Stimulated activated naive CD8-positive, alpha-beta T cell treated with anti-CD3 and anti-CD28 coated beads, Interleukin-15, Interleukin-2, amounts not matched to agents 100 ng/mL and 50 ng/mL, for 24 hours (primary cell): Measurements from ENCODE around the gene IPO7.
"Not testable (repeated sequence)": the region's sequence is repeated elsewhere in the genome, so short reads cannot be mapped to it uniquely, and the experiment has no call there.

Experiments
- H3K27ac Mint-ChIP-seq: one replicate; pipeline ENCODE4 v1.8.0; 2021; ENCODE audit warnings: mild to moderate bottlenecking, mixed read lengths
- H3K27me3 Mint-ChIP-seq: one replicate; pipeline ENCODE4 v1.8.0; 2021; ENCODE audit warnings: mixed read lengths
- H3K36me3 Mint-ChIP-seq: one replicate; pipeline ENCODE4 v1.8.0; 2021; ENCODE audit warnings: low read depth, mixed read lengths
- H3K4me1 Mint-ChIP-seq: one replicate; pipeline ENCODE4 v1.8.0; 2021; ENCODE audit warnings: low read depth, mixed read lengths
- H3K4me3 Mint-ChIP-seq: one replicate; pipeline ENCODE4 v1.8.0; 2021; ENCODE audit warnings: mild to moderate bottlenecking, mixed read lengths
- H3K9me3 Mint-ChIP-seq: one replicate; pipeline ENCODE4 v1.8.0; 2021; ENCODE audit warnings: mixed read lengths

The IPO7 gene

DNA sequence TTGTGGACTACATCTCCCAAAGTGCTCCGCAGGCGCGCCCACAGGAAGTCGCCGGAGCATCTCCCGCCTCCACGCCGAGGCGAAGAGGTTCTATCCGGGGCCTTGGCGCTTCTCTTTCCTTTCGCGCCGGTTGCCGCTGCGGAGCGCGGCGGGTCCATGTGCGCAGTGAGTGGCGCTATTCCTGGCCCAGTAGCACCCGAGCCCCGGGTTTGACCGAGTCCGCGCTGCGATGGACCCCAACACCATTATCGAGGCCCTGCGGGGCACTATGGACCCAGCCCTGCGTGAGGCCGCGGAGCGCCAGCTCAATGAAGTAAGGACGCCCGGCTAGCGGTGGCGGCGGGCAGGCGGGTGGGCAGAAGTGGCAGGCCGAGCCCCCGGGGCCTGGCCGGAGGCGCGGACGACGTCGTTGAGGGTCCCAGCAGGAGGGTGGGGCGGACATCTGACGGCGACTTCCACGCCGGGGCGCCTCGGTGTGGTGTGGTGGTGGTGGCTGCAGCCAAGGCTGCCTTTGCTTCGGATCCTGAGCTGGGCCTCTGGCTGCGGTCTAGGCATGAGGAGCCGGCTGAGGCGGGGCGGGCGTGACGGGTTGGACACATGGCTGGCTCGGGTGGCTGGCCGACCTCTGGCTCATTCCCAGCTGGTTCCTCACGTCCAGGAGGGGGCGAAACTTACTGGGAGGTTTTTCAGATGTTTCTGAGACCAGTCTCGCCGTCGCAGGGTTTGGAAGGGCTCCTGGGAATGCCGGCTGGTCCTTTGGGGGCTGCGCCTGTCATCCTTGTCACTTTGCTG, at the start of gene IPO7:
Gene IPO7, plus strand, starts transcription at position 118 of the 792 bp plus-strand sequence. Its CDS starts 112 bp downstream, at position 230.
- peaks cover 45% of the 10 kb centered on the region for H3K4me1 Mint-ChIP-seq
- peaks cover 36% of the 10 kb centered on the region for H3K36me3 Mint-ChIP-seq
- H3K27ac Mint-ChIP-seq: peak within 1 kb of the TSS; percentile 96
- no peaks in the 10 kb centered on the region for H3K9me3 Mint-ChIP-seq
- peak within 1 kb of the TSS; percentile 93 for H3K4me3 Mint-ChIP-seq
- no peaks in the 10 kb centered on the region for H3K27me3 Mint-ChIP-seq

- no peaks in the 10 kb centered on the region for H3K27me3 Mint-ChIP-seq
Measured at GRCh38 chr11:9341638-9342178, 42.7 kb upstream of the IPO7 start.

DNA sequence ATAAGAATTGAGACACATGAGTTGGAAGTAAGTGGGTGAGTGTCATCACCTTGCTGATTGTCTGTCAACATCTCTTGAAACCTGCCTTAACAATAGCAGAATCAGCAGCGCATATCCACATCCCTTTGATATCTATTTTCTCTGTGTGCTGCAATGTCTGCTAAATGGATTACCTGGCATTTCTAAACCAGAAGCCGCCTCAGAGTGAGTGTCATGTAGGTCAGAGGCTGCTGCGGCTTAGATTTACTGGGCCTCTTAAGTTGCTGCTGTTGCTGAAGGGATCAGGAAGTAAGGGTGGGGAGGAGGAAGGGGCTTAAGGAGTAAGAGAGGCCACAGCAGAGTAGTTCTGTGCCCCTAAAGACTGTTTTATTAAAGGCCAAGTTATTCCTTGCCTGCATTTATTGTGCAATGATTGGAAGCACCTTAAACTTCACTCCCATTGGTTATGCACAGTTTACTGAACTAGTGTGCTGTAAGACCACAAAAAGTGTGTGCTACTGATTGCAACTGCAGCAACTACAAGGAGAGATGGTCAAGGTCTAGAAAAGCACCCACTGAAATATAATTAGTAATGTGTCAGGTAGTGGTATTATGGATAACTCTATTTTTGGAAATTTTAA, 40.3 kb upstream of the IPO7 start:
- Mint-ChIP-seq H3K36me3 (no peaks in the 10 kb centered on the region), H3K4me1 (peaks cover 11% of the 10 kb centered on the region), H3K27ac (no peak overlapping the region), H3K4me3 (no peak overlapping the region), H3K27me3 (no peaks in the 10 kb centered on the region), H3K9me3 (no peaks in the 10 kb centered on the region)

More at GRCh38 chr11:9341638-9342178, 42.7 kb upstream of the IPO7 start:
- no peaks in the 10 kb centered on the region for H3K4me1 Mint-ChIP-seq
- H3K36me3 Mint-ChIP-seq: no peaks in the 10 kb centered on the region
- no peaks in the 10 kb centered on the region for H3K9me3 Mint-ChIP-seq
- H3K27ac Mint-ChIP-seq: no peak overlapping the region
- H3K4me3 Mint-ChIP-seq: no peak overlapping the region

DNA sequence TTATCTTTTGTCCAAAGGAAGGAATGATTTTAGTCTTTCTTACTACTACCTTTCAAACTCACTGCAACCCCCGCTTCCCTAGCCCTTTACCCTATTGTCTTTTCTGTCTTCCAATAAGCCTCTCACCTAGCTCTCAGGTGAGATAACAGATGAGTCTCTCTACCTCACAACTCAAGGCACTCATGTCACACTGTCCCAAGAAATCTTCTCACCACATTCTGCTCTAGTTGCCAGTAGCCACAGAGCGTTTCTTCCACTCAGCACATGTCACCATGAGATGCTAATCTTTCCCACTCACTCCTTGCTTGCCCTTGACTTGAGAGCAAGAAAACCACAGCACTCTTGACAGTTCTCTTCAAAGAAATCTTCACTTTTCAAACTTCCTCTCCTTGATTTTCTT, 37.4 kb upstream of the IPO7 start:
- Mint-ChIP-seq H3K27me3 (no peaks in the 10 kb centered on the region), H3K36me3 (no peaks in the 10 kb centered on the region), H3K9me3 (no peaks in the 10 kb centered on the region), H3K27ac (no peak overlapping the region), H3K4me3 (no peak overlapping the region), H3K4me1 (peaks cover 11% of the 10 kb centered on the region)

DNA sequence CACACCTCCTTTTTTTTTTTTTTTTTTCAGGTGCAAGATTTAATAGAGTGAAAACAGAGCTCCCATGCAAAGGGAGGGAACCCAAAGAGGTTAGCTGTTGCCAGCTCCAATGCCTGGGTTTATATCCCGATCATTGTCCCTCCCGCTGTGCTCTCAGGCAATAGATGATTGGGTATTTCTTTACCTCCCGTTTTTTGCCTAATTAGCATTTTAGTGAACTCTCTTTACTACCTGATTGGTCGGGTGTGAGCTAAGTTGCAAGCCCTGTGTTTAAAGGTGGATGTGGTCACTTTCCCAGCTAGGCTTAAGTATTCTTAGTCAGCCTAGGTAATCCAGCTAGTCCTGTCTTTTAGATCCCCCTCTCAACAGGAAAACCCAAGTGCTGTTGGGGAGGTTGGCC, 36.7 kb upstream of the IPO7 start:
- not testable (repeated sequence) for H3K27me3 Mint-ChIP-seq, H3K4me3 Mint-ChIP-seq, H3K36me3 Mint-ChIP-seq, H3K9me3 Mint-ChIP-seq, H3K27ac Mint-ChIP-seq
- peaks cover 11% of the 10 kb centered on the region for H3K4me1 Mint-ChIP-seq

GRCh38 chr11:9351321-9351881, 33.1 kb upstream of the IPO7 start:
- Mint-ChIP-seq H3K36me3 (no peaks in the 10 kb centered on the region), H3K4me1 (peaks cover 11% of the 10 kb centered on the region), H3K4me3 (no peak overlapping the region), H3K9me3 (no peaks in the 10 kb centered on the region), H3K27ac (no peak overlapping the region), H3K27me3 (no peaks in the 10 kb centered on the region)

DNA sequence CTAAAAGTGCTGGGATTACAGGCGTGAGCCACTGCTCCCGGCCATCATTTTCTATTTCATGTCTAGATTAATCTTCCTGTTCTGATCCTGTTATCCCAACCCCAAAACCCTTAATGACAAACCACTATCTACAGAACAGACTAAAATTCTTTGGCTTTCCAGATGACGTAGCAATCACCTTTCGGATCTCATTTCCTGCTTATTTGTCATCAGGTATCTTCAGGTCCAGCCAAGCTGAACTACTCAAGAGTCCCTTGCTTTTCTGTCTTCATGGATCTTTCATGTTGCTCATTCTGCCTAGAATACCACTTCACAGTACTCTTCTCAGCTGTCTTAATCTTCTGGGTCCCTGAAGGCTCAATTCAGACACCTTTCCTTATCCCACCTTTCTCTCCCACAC, 27.4 kb upstream of the IPO7 start:
- Mint-ChIP-seq H3K27ac (no peak overlapping the region), H3K9me3 (no peaks in the 10 kb centered on the region), H3K27me3 (no peaks in the 10 kb centered on the region), H3K4me3 (no peak overlapping the region), H3K4me1 (peaks cover 7% of the 10 kb centered on the region), H3K36me3 (no peaks in the 10 kb centered on the region)

DNA sequence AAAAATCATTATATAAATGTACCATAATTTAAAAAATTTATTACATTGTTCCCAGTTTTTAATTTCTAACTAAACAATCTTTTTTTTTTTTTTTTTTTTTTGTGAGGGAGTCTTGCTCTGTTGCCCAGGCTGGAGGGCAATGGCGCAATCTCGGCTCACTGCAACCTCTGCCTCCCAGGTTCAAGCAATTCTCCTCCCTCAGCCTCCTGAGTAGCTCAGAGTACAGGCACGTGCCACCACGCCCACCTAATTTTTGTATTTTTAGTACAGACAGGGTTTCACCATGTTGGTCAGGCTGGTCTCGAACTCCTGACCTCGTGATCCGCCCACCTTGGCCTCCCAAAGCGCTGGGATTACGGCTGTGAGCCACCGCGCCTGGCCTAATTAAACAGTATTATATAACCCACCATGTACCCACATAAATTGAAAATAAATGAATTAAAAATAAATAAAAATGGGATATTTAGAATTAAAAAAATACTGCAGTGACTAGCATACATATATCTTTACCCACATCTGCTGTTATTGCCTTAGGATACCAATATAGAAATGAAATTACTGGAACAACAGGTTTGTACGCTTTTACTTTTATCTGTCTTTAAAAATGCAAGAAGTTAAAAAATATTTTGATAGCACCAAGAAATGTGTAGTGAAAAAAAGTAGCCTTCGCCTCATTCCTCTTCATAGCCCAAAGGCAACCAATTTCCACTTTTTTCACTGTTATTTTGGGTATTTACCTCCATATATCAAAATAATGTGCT, 23.4 kb upstream of the IPO7 start:
- H3K36me3 Mint-ChIP-seq, H3K4me3 Mint-ChIP-seq, H3K9me3 Mint-ChIP-seq, H3K27me3 Mint-ChIP-seq: not testable (repeated sequence)
- H3K27ac Mint-ChIP-seq: peak overlapping the region; percentile 13
- peaks cover 40% of the 10 kb centered on the region for H3K4me1 Mint-ChIP-seq

DNA sequence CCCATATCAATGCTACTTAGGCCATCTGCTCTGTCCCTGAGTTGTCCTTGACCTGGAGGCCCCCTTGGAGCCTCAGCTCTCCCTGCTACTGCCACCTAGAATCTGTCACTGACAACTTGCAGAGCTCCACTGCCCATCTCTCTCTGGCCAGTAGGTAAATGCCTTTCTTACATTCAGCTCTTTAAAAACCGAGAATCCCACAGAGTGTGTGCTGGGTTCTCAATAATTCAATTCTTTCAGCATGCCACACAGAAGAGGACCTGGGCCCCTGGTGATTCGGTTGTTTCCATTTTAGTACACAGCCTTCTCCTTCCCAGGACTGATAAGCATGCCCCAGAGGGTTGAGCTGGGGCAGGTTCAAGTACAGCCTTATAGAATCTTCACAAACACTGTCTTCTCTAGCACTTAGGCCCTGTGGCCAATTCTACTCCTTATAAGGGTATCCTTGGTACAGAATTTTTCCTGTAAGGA, 22.0 kb upstream of the IPO7 start:
- Mint-ChIP-seq H3K9me3 (no peaks in the 10 kb centered on the region), H3K27ac (peak overlapping the region; percentile 57), H3K36me3 (no peaks in the 10 kb centered on the region), H3K4me1 (peaks cover 40% of the 10 kb centered on the region), H3K27me3 (no peaks in the 10 kb centered on the region), H3K4me3 (no peak overlapping the region)

DNA sequence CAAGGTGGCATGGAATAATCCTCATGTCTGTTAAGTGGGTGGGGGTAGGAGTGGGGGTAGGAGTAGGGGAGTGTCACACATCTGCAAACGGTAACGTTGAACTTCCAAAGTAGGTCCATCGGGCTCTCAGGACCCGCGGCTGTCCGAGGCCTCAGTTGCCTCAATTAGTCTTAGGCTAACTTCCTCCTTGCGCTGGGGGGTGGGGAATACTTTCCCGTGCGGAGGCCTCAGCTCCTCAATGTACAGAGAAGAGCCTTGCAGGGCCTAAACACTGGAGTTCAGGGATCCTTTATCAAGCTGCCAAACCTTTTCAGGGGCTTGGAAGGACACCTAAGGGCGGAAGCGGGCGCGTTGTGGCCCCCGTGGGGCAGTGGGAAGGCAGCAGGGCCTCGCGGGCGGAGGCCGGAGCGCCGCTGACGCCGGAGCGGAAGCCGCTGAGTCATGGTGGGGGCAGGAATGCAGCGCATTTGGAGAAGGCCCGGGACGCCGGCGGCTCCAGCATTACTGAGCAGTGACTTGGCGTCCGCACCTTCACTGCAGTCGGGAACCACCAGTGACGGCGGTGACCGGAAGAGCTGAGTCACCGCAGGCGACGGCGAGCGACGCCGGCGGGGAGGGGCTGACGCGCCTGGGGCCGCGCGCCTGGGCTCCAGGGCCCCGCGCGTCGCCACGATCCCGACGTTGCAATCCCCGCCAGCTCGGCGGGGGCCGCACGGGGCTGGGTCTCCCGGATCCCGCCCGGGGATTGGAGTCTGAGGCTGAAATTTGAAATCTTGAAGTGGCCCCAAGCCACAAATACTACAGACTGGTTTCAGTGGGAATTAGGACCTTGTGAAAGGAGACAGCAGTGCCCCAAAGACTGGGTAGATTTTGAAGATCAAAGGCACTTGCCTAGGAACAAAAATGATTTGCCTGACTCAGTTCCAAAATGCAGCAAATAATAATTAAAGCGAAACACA, 20.2 kb upstream of the IPO7 start:
- Mint-ChIP-seq H3K9me3 (no peaks in the 10 kb centered on the region), H3K27ac (peak overlapping the region; percentile 91), H3K27me3 (no peaks in the 10 kb centered on the region), H3K36me3 (no peaks in the 10 kb centered on the region), H3K4me3 (peak overlapping the region; percentile 75), H3K4me1 (peaks cover 40% of the 10 kb centered on the region)

DNA sequence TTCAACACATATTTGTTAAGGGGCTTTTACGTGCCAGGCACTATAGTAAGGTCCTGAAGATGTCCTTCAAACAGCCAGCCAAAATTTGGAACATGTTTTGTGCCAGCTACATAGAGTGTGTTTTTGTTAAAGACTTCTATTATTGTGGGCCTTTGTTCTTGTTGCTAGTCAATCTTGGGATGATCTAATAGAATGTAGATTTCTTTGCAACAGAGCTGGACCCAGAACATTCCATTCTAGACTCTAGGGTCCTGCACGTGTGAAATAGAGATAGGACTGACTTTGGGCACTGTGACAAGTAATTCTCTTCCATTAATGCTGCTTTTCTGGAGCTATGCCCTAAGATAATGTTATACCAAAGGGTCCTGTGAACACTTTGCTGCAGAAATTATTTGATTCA, 16.9 kb upstream of the IPO7 start:
- no peaks in the 10 kb centered on the region for H3K9me3 Mint-ChIP-seq
- H3K27ac Mint-ChIP-seq: no peak overlapping the region
- peaks cover 28% of the 10 kb centered on the region for H3K4me1 Mint-ChIP-seq
- no peaks in the 10 kb centered on the region for H3K36me3 Mint-ChIP-seq
- no peak overlapping the region for H3K4me3 Mint-ChIP-seq
- H3K27me3 Mint-ChIP-seq: peaks cover 8% of the 10 kb centered on the region

GRCh38 chr11:9377036-9377435, 7.4 kb upstream of the IPO7 start:
- H3K36me3 Mint-ChIP-seq: no peaks in the 10 kb centered on the region
- H3K27me3 Mint-ChIP-seq: peaks cover 6% of the 10 kb centered on the region

DNA sequence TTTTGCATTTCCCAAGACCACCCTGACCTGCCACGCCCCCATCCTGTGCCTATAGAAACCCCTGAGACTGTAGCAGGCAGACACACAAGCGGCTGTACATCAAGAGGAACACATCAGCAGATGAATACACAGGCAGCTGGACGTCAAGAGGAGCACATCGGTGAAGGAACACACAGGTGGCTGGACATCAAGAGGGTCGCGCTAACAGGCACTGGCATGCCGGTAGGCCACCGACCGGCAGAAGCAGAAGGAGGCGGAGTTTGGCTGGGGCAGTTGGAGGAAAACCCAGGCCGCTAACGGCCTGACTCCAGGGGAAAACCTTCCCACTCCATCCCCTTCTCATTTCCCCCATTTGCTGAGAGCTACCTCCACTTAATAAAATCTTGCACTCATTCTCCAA, 5.4 kb upstream of the IPO7 start:
- peaks cover 23% of the 10 kb centered on the region for H3K4me1 Mint-ChIP-seq
- no peaks in the 10 kb centered on the region for H3K27me3 Mint-ChIP-seq
- peak overlapping the region; percentile 14 for H3K27ac Mint-ChIP-seq
- no peaks in the 10 kb centered on the region for H3K36me3 Mint-ChIP-seq
- H3K4me3 Mint-ChIP-seq: no peak overlapping the region
- no peaks in the 10 kb centered on the region for H3K9me3 Mint-ChIP-seq

More at GRCh38 chr11:9377036-9377435, 7.4 kb upstream of the IPO7 start:
- no peak overlapping the region for H3K4me3 Mint-ChIP-seq
- H3K4me1 Mint-ChIP-seq: peaks cover 18% of the 10 kb centered on the region
- no peak overlapping the region for H3K27ac Mint-ChIP-seq
- no peaks in the 10 kb centered on the region for H3K9me3 Mint-ChIP-seq

DNA sequence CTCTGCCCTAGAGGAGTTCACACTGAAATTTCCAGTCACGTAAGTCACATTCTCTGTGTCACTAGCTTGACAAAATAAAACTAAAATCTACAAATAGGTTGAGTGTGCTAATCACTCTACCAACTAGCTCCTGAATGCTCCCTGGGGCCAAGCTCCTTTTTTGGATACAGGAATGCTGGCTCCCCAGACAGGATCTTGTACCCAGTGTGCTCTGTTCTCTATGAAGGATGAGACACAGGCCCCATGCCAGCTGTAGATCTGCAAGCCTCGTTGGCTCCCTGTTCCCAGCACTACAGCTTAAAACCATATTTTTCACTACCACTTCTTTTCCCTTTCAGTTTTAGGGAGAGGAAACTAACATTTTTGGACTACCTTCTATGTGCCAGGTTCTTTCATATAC, 3.7 kb upstream of the IPO7 start:
- peaks cover 13% of the 10 kb centered on the region for H3K36me3 Mint-ChIP-seq
- H3K27me3 Mint-ChIP-seq: no peaks in the 10 kb centered on the region
- no peak overlapping the region for H3K27ac Mint-ChIP-seq
- H3K4me3 Mint-ChIP-seq: no peak overlapping the region
- H3K4me1 Mint-ChIP-seq: peaks cover 33% of the 10 kb centered on the region
- no peaks in the 10 kb centered on the region for H3K9me3 Mint-ChIP-seq
